GM19351 (cell line): Measurements from ENCODE around the gene EPS8.
"Not testable (repeated sequence)": the region's sequence is repeated elsewhere in the genome, so short reads cannot be mapped to it uniquely, and the experiment has no call there.

ENCODE experiments used
- ATAC-seq: cut with Tn5 transposase; IDR thresholded peaks from one replicate; pipeline ENCODE4 v1.9.1; 2021; ENCODE audit warnings: mild to moderate bottlenecking, moderate library complexity; ENCODE audit not compliant: unreplicated experiment

The EPS8 gene

DNA sequence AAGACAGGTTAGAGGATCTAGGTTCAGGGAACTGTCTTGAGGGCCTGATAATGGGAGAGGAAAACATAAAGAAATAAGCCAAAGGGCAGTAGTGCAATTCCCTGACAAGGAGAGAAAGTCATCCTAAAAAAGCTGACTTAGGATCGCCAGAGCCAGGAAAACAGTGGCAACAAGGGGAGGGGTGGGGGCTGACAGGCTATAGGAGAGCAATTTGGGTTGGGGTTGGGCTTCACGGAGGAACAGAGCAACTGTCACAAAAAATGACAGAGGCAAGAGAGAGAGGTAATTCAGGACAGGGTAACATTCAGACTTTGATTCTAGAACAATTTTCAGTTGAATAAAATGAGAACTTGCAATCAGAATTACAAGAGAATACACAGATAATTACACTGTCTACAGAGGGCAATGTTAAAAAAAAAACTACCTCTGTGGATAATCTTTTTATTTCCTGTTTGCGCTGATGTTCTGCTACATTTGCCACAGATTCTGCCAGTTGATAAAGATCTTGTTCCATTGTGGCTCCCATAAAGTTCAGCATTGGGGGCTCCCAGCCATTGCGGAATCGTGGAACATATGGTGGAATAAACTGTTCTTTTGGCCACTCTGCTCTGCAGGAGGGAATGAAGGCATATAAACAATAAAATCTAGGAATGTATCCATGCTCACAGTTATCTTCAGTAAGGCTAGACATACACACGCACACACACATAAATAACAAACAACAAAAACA lies 138.6 kb downstream of the EPS8 start:
- ATAC-seq: no peak

DNA sequence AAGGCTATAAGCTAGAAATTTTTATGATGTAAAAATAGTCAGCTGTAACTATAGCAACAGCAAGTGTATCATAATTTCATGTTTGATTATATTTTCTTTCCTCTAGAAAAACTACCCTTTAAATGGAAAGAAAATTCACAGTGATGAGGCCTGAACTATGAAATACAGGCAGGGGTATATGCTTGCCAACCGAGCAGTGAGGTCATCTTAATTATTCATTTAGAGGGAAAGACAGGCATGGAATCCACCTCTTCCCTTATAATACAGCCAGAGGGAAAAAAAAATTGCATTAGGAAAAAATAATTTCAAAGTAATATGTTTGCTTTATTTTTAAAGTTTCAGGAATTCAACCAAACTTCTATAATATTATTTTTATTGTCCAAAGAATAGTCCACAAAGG lies 139.8 kb downstream of the EPS8 start:
- no peak for ATAC-seq

DNA sequence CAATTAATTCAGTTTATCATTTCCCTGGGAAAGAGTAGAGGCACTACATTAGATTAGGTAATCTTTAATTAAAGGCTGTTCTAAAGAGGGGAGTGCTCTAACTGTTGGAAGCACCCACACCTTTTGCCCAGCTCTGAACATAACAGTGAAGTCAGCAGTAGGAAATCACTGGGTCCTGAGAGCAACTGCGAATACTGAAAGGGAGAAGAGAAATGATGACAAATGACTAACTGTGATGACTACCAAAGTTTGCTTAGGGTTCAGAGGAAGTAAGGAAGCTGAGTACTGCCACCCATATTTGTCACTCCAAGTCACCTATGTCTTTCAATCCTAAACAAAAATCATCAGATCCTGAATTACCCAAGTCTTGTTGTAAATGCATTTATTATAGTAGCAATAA lies 140.6 kb downstream of the EPS8 start:
- no peak for ATAC-seq

DNA sequence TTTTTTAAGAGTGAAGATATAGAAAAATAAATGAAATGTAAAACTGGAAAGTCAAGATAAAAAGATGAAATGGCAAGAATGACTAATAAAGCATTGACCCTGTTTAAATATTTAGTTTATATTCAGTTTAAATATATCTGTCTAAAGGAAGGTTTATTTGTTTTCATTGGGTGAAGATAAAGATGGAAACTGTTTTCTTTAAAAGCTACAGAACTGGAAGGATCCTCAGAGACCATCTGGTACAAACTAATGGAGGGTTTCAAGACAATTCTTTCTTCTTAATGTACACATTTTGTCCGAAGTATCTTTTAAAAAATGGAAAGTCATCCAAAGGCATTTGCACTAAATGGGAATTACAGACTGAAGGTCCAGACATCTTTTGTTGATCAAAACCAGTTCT lies 142.6 kb downstream of the EPS8 start:
- no peak for ATAC-seq

DNA sequence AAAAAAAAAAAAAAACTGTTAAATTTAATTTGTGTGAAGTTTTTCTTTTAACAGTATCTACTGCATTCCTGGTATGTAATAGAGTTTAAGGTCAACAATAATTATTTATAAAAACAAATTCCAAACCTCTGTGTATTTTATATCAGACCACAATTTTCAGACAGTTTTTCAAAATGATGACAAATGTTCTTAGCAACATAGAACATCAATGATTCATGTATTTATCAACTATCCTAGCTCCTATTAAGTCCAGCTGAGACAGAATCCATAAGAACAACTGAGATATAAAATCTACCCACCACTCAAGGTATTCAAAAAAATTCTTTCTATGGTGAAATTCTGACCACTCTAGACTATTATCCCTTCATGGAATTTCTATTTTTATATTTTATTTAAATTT lies 144.5 kb downstream of the EPS8 start:
- ATAC-seq: no peak

DNA sequence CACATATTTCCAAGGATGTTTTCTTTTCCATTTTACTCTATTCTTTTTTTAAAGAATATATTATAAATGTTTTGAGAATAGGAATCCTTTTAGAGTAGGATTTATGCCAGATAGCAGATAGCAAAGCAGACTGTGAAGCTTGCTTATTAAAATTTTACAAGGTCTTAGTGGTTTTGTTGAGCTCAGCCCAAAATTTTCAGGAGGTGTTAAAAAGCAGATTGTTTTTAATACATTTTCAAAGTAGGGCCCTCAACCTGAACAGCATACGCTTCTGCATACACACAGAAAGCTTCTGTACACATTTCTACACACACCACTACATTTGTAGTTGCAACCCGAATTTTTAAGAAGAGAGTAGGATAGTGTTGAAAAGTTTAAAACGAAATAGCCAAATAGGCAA lies 151.0 kb downstream of the EPS8 start:
- ATAC-seq: no peak

DNA sequence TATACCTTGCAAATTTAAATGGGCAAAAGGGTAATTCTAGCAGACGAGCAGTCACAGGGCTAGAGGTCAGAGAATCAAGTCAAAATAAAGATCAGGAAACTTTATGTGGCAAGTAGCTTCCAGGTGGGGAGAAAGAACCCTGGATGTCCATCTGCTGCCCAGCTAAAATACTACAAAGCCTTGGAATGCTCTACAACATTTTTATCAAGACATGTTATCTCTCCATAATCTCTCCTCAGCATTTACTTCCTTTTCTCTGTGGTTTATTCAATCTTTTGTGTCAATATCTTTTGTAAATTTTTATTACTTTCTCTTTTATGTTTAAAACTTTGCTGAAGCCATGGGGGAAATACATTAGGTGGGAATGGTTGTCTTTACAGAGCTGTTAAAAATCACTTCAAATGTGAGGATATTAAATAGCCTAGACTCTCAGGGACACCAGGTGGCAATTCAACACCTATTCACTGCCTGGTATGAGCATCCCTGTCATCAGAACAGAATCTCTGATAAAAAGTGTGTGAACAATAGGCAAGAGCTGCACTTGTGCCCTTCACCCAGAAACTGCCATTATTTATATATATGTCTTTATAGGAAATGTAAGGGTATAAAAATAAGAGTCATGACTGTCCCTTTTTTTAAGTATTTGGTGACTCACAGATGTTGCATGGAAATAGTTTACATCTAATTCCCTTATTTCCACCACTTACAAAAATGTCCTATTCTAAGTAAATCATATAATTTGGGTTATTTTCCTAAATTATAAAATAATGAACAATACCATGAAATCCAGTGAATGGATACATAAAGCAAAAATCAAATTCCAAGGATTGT lies 152.9 kb downstream of the EPS8 start:
- no peak for ATAC-seq

DNA sequence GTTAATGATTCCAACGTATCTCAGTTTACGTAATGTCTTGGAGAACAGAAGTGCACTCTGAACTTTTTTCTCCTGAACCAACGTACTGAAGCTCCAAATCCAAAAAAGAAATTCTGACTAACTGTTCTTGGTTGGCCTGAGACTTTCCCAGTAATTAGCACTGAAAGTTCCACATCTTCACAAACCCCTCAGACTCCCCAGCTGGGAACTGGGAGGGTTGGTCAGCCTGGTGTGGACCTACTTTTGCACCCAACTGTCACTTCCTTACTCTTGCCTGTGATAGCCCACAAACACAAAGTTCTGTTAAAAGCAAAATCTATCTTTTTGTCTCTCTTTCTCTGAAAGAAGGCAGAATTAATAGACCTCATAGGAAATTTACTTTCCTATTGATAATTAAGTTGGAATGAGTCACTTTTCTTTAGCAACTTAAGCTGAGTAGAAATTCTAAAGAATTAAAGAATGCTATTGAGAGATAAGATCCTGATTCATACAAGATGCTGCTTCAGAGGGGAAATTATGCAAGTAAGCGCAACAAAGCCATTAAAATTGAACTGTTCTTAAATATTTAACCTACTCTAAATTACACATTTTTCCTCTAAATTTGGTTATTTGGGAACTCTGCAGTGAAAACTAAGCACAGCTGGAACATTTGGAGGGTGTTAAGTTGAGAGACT lies 155.0 kb downstream of the EPS8 start:
- no peak for ATAC-seq

DNA sequence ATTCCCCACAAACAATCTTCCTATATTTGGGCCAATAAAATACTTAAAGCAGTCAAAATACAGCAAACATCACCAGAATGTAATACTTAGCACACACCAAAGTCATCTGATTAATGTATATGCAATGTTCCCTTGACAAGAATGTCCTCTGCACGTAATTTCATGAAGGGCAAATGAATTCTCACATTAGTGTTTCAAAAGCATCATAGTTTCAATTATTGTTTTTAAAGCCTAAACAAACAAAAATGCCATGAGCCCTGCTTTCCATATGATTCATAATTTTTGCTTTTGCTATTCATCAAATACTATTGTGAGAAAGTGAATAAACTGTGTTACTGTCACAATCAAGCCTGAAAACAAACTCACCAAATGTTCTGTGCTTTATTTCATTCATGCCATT lies 156.0 kb downstream of the EPS8 start:
- ATAC-seq: no peak

DNA sequence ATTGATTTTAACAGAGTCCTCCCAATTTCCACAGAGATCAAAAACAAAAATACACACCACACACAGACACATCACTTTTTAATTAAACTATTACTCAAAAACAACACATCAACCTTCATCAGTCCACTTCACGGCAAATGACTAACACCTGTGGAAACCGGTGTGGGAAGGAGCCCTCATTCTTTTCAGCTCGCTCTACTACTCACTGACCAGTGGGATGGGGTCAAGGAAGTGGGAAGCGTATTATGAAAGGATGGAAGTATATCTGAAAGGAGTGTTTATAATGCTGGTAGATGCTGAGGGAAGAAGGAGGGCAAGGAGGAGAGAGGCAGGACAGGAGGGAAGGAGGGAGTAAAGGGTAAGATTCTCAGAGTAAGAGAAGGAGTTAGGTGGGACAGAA lies 156.5 kb downstream of the EPS8 start:
- no peak for ATAC-seq

DNA sequence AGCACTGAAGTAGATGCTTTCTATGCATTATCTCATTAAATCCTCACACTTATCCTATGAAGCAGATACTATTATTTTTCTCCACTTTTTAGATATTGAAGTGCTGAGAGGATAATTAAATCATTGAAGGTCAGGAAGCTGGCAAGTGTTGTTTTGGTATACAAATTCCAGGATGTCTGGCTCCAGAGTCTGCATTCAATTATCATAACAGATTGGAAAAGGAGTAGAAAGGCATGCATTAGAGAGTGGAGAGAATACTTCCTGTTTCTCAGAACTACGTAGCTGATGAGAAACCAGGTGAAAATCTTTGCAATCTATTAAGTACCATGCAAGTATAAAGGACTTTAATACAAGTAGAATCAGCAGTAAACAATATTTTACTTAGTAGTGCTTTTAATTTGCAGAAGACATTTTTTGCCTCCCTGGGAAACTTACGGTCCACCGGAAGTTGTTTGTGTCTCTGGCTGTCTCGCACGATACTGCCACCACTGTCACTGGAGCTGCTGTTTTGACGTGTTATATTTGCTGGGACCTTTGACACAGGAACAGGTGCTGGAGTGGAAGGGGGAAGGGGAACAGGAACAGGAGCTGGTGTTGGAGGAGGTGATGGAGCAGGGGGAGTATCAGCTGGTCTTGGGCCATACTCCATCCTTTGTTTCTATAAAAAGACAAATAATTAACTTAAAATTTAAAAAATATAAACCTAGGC lies 158.0 kb downstream of the EPS8 start:
- no peak for ATAC-seq

DNA sequence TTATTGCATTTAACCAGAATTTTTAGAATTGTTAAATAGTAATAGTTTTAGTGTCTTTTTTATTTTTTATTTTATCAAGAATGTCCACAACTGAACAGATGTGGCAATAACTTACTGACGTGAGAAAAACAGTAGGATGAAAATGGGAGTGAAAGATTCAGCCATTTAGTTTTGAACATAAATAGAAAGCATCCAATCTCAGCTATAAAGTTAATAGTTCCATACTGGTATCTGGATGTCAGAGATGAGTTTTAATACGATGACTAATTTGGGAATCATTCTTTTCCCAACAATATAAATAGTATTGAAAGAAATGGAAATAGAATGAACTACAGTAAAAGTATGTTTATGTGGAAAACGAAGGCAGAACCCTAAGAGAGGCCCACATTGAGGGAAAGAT lies 159.4 kb downstream of the EPS8 start:
- ATAC-seq: no peak

DNA sequence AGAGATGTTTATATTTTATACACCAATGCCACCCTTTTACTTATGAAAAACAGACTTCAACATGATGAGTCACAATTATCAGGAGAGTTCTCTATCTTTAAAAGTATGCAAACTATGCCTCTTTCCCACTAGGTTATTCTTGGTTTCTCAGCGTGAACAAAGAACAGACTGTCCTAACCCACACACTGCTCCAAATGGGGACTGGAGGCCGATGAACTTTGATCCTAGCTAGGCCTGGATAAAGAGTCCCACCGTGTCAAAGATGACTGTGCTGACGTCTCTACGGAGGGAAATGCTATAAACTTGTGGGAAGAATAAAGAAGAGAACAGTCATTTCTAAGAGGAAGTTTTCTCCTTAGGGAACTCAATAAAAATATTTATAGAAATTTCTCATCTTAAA lies 160.1 kb downstream of the EPS8 start:
- ATAC-seq: no peak

DNA sequence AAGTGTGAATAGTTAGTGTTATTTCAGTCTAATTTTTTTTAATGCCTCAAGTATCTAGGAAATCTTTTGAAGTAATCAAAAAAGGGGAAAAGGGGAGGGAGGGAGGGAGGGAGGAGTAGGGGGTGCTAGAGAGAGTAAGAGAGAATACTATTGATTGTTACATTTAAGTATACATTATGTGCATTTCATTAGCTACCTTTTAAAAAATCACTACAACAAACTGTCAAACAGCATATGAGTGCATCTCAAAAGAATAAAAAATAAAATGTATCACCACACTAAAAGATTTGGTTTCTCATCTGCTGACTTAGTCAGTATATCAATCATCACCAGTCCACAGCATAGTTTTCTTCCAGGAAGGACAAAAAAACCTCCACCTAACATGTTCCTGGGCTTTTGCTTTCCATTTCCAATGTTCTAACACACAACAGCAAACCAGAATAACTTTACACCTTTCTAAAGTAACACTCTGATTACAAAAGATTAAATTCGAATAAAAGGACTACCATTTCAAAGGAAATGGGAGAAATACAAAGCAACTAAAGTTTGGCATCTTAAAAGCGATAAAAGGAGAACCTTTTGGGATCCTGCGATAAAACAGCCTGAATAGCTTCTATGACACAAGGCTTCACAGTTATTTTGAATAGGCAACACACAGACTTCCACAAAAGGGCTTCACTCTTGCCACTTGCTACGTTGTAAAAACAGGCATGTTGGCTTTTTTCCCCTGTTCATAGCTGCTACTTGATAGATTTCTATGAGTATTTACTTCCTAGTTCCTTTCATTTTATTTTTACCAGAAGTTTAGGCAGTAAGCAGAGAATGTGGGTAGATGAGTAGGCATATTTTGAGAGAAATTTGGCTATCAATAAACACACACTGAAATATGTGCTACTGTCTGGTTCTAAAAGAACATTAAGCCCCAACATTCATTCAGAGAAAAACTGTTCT lies 160.9 kb downstream of the EPS8 start:
- no peak for ATAC-seq

DNA sequence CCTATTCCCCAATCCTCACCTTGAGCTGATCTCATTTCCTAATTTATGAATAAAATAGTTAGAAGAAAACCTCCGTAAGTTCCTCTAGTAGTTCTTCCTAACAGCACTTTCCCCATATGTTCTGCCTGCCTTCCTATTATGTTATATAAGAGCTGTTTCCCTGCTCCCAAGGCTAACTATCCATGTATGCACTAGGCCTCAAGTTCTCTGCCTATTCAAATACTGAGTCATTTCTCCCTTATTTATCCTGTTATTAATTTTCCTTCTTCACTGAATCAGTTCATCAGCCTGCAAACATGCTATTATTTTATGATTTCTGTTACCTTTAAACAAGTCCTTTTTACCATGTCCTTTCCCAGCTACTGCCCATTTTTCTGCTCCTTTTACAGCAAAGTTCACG lies 164.1 kb downstream of the EPS8 start:
- no peak for ATAC-seq

DNA sequence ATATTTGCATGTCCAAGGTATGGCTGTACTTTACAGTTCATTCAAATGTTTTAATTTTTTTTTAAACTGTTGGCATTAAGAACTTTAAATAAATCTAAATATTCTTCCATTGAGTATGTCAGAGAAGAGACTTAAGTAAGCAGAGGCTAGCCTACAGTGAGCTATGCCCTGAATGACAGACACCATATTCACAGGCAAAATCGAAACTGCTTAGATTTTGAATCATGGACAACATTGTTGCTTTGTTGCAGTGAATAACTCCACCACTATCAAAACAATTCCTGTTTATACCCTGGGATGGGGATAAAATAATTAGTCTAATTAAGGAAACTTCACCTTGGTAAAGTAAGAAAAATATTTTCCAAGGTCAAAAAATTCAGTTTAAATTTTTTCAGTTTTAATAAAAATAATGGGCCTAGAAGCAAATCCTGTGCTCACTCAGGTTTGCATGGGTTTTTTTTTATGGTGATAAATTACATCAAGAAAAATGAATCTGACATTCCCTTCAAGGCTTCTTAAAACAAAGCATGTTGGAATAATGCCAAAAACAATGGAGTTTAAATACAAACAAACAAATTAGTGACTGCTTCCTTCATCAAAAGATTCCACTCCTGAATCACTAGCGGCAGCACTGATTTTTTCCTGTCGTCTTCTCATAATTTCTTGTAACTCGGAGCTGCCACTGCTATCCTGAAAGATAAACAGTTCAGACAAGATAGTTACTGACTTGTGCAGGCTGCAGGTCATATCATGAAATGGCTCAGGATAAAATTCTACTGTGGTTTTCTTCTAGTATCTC lies 168.2 kb downstream of the EPS8 start:
- ATAC-seq: no peak

DNA sequence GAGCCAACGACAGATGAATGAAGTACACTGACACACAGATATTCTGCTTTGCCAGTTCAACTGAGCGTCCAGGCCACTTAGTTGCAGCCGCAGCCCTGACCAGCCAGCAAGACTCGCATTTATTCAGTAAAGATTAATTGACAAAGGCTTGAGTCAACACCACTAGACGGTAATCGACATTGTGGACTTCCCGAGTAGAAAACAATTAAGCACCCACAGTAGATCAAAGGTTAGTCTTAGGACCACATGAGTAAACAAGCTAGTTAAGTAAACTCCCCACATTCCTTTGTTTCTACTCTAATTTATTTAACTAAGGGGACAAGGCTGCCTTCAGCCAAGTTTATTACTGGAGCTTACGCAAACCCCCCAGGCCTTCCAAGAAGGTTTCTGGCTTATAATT lies 172.7 kb downstream of the EPS8 start:
- ATAC-seq: not testable (repeated sequence)

DNA sequence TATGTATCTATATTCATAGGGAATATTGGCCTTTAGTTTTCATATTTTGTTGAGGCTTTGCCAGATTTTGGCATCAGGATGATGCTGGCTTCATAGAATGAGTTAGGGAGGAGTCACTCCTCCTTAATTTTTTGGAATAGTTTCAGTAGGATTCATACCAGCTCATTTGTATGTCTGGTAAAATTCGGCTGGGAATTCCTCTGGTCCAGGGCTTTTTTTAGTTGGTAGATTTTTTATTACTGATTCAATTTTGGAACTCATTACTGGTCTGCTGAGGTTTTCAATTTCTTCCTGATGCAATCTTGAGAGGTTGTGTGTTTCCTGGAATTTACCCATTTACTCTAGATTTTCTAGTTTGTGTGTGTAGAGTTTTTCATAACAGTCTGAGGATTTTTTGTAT lies 175.2 kb downstream of the EPS8 start:
- no peak for ATAC-seq

DNA sequence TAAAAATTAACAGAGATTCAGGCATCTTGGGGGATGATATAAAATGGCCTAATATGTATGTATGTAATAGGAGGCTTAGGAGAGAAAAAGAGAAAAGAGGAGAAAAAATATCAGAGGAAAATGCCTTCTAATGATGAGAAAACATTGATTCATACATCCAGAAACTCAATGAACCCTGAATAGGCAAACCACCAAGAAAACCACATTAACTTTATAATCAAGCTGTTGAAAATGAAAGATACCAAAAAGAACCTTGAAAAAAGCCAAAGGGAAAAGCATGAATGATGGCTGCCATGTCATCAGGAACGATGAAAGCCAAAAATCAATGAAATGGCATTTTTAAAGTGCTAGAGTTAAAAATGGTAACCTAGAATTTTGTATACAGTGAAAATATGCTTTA lies 180.2 kb downstream of the EPS8 start:
- ATAC-seq: no peak
